CD14-positive monocyte (primary cell): ENCODE results near the gene CCL25. TPM values are rescaled to one million over a fixed set of nuclear protein-coding genes. Genes with fewer than 3 reads are reported as not detected.

Experiments used
- DNase-seq, 3 donors: peaks; one replicate each; pipeline ENCODE4 v3.0.0-alpha.2; 2011 to 2022
- H2AFZ ChIP-seq: 2 replicates; pipeline ENCODE4 v1.6.0; 2012; ENCODE audit warnings: mild to moderate bottlenecking, low read depth, low read length, inconsistent platforms; ENCODE audit not compliant: insufficient read depth, poor library complexity, severe bottlenecking
- H3K27ac ChIP-seq, 2 donors: 1 replicate in 1 of 2; 2 replicates in 1 of 2; pipeline ENCODE4 v1.5.1; 2012 to 2013; ENCODE audit warnings: low read length in 2 of 2, control low read depth in 1 of 2, inconsistent platforms in 1 of 2, low read depth in 1 of 2, mild to moderate bottlenecking in 1 of 2
- H3K27me3 ChIP-seq, 2 donors: one replicate each; pipeline versions ENCODE4 v1.6.0 to v1.6.1; 2011 to 2013; ENCODE audit warnings: low read length in 2 of 2; ENCODE audit not compliant: control insufficient read depth in 2 of 2, insufficient read depth in 2 of 2
- H3K36me3 ChIP-seq, 2 donors: replicated peaks in 1 of 2; 1 replicate in 1 of 2; 2 replicates in 1 of 2; pipeline versions ENCODE4 v1.5.1 to v1.6.1; 2012 to 2013; ENCODE audit warnings: low read length in 2 of 2, control low read depth in 1 of 2, inconsistent platforms in 1 of 2, mild to moderate bottlenecking in 1 of 2; ENCODE audit not compliant: insufficient read depth in 2 of 2, control insufficient read depth in 1 of 2
- H3K4me1 ChIP-seq, 2 donors: 1 replicate in 1 of 2; 2 replicates in 1 of 2; pipeline versions ENCODE4 v1.5.1 to v1.6.1; 2012 to 2013; ENCODE audit warnings: low read length in 2 of 2, control low read depth in 1 of 2, inconsistent platforms in 1 of 2, mild to moderate bottlenecking in 1 of 2, moderate library complexity in 1 of 2; ENCODE audit not compliant: insufficient read depth in 2 of 2, control insufficient read depth in 1 of 2
- H3K4me2 ChIP-seq: replicated peaks from 2 replicates; pipeline ENCODE3; 2012; ENCODE audit warnings: low read length, moderate library complexity, mild to moderate bottlenecking; ENCODE audit not compliant: poor library complexity, severe bottlenecking; ENCODE audit errors: extremely low read depth
- H3K4me3 ChIP-seq, 3 experiments: fragments of 200-600 bp in 1 of 3; sonication (generic) in 1 of 3; replicated peaks in 1 of 3; 1 replicate in 2 of 3; 2 replicates in 1 of 3; pipeline ENCODE4 v1.5.1; 2011 to 2013; ENCODE audit warnings: low read length in 3 of 3, mild to moderate bottlenecking in 3 of 3, control low read depth in 2 of 3, low read depth in 2 of 3, inconsistent platforms in 1 of 3, moderate library complexity in 1 of 3
- H3K79me2 ChIP-seq: 2 replicates; pipeline ENCODE4 v1.6.0; 2012; ENCODE audit warnings: mild to moderate bottlenecking, control low read depth, inconsistent platforms, low read length, moderate library complexity; ENCODE audit not compliant: insufficient read depth
- H3K9ac ChIP-seq: 2 replicates; pipeline ENCODE4 v1.6.0; 2017; ENCODE audit warnings: low read length, mild to moderate bottlenecking; ENCODE audit not compliant: insufficient read depth, poor library complexity, severe bottlenecking
- H3K9me3 ChIP-seq, 2 donors: replicated peaks in 1 of 2; 1 replicate in 1 of 2; 2 replicates in 1 of 2; pipeline versions ENCODE4 v1.5.1 to v1.6.1; 2012 to 2013; ENCODE audit warnings: low read length in 2 of 2, control low read depth in 1 of 2; ENCODE audit not compliant: control insufficient read depth in 1 of 2, insufficient read depth in 1 of 2
- H4K20me1 ChIP-seq: 2 replicates; pipeline ENCODE4 v1.6.0; 2012; ENCODE audit warnings: mild to moderate bottlenecking, low read length, control low read depth, moderate library complexity; ENCODE audit not compliant: insufficient read depth
- H3K27ac Mint-ChIP-seq, 7 donors: one replicate each; pipeline ENCODE4 v1.8.0; 2020; ENCODE audit warnings: mild to moderate bottlenecking in 7 of 7, mixed read lengths in 7 of 7, moderate library complexity in 6 of 7, inconsistent platforms in 2 of 7
- H3K27me3 Mint-ChIP-seq, 3 donors: one replicate each; pipeline ENCODE4 v1.8.0; 2021 to 2022; ENCODE audit warnings: low read depth in 3 of 3, mild to moderate bottlenecking in 3 of 3, mixed read lengths in 3 of 3, moderate library complexity in 3 of 3, inconsistent platforms in 1 of 3
- H3K36me3 Mint-ChIP-seq, 2 donors: one replicate each; pipeline ENCODE4 v1.8.0; 2020; ENCODE audit warnings: mixed read lengths in 2 of 2, inconsistent platforms in 1 of 2, mild to moderate bottlenecking in 1 of 2
- H3K4me1 Mint-ChIP-seq: one replicate; pipeline ENCODE4 v1.8.0; 2020; ENCODE audit warnings: mild to moderate bottlenecking, mixed read lengths
- H3K4me3 Mint-ChIP-seq, 2 donors: one replicate each; pipeline ENCODE4 v1.8.0; 2020; ENCODE audit warnings: mild to moderate bottlenecking in 2 of 2, mixed read lengths in 2 of 2, moderate library complexity in 1 of 2
- H3K9me3 Mint-ChIP-seq, 7 donors: one replicate each; pipeline ENCODE4 v1.8.0; 2020 to 2022; ENCODE audit warnings: mixed read lengths in 7 of 7, mild to moderate bottlenecking in 6 of 7, moderate library complexity in 6 of 7, inconsistent platforms in 2 of 7
- WGBS: methylation state at CpG from one replicate; pipeline ENCODE4 v1.1.5; 2013; ENCODE audit warnings: missing lambda C conversion rate; ENCODE audit not compliant: insufficient coverage; 5-methylcytosine and 5-hydroxymethylcytosine counted together
- intact Hi-C, 2 donors: fragments of 100-400 bp; cut with micrococcal nuclease; formaldehyde crosslinking; loops; one replicate each; pipeline versions ENCODE4 v1.15.0 to v1.15.1; 2023
- polyA plus RNA-seq, 3 donors: library from polyadenylated mRNA; depleted of rRNA in 1 of 3; unstranded in 2 of 3; stranded (reverse) in 1 of 3; fragments of 300-500 nt in 2 of 3; fragments of >200 nt in 1 of 3; fragmentation: Illumina TruSeq in 2 of 3; gene quantifications; 1 replicate in 2 of 3; 2 replicates in 1 of 3; pipeline ENCODE4 v1.2.3, GENCODE V29; 2012 to 2021
- TF ChIP-seq, protein P1 (sequence below): fragments of 200-600 bp; IDR thresholded peaks from one replicate; pipeline ENCODE4 v1.8.0; 2022; ENCODE audit warnings: antibody characterized with exemption, mild to moderate bottlenecking

CCL25 gene
- polyA plus RNA-seq, 3 donors = not detected

DNA sequence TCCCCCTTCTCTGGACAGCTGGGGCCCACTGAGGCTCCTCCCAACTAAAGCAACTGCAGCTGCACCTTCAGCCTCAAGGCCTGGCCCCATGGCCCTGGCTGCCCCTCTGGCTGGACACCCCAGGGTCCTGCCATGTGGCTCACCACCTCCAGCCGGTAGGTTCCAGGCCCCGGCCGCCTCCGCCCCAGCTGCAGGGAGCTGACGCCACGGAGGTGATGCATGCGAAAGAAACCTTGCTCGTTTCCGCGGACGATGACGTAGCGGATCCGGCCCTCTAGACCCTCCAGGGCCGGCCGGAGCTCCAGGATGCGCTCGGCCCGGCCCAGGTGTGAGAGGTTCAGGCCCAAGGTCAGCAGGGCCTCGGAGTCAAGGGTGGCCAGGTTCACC, 13.3 kb downstream of the CCL25 start:
- Histone ChIP-seq H3K9me3 (peaks cover 16 to 17% of the 10 kb centered on the region in 2 donors), H3K36me3 (no peaks in the 10 kb centered on the region), H3K4me1 (peaks cover 10 to 17% of the 10 kb centered on the region in 2 donors), H3K4me2 (peak overlapping the region; percentile 46), H3K27ac (no peak overlapping the region), H3K27me3 (no peaks in the 10 kb centered on the region), H3K4me3 (no peak overlapping the region), H3K9ac (peak overlapping the region; percentile 36), H2AFZ (peak overlapping the region; percentile 70), H4K20me1 (no peaks in the 10 kb centered on the region), H3K79me2 (no peaks in the 10 kb centered on the region)
- DNase-seq = no peak
- Mint-ChIP-seq H3K4me1 (peaks cover 16% of the 10 kb centered on the region), H3K27me3 (peaks cover 6 to 10% (median 8%) of the 10 kb centered on the region in 3 donors), H3K9me3 (peaks cover 6 to 20% (median 15%) of the 10 kb centered on the region in 7 donors), H3K4me3 (peak overlapping the region in 1 of 2 donors; percentile 42), H3K27ac (peak overlapping the region in 1 of 7 donors; percentile 11), H3K36me3 (no peaks in the 10 kb centered on the region)
- TF ChIP-seq, protein P1, sequence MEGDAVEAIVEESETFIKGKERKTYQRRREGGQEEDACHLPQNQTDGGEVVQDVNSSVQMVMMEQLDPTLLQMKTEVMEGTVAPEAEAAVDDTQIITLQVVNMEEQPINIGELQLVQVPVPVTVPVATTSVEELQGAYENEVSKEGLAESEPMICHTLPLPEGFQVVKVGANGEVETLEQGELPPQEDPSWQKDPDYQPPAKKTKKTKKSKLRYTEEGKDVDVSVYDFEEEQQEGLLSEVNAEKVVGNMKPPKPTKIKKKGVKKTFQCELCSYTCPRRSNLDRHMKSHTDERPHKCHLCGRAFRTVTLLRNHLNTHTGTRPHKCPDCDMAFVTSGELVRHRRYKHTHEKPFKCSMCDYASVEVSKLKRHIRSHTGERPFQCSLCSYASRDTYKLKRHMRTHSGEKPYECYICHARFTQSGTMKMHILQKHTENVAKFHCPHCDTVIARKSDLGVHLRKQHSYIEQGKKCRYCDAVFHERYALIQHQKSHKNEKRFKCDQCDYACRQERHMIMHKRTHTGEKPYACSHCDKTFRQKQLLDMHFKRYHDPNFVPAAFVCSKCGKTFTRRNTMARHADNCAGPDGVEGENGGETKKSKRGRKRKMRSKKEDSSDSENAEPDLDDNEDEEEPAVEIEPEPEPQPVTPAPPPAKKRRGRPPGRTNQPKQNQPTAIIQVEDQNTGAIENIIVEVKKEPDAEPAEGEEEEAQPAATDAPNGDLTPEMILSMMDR = no peak
- WGBS = 96% methylated on average over 20 of the region's 20 CpGs
- intact Hi-C loops = no loop called here

DNA sequence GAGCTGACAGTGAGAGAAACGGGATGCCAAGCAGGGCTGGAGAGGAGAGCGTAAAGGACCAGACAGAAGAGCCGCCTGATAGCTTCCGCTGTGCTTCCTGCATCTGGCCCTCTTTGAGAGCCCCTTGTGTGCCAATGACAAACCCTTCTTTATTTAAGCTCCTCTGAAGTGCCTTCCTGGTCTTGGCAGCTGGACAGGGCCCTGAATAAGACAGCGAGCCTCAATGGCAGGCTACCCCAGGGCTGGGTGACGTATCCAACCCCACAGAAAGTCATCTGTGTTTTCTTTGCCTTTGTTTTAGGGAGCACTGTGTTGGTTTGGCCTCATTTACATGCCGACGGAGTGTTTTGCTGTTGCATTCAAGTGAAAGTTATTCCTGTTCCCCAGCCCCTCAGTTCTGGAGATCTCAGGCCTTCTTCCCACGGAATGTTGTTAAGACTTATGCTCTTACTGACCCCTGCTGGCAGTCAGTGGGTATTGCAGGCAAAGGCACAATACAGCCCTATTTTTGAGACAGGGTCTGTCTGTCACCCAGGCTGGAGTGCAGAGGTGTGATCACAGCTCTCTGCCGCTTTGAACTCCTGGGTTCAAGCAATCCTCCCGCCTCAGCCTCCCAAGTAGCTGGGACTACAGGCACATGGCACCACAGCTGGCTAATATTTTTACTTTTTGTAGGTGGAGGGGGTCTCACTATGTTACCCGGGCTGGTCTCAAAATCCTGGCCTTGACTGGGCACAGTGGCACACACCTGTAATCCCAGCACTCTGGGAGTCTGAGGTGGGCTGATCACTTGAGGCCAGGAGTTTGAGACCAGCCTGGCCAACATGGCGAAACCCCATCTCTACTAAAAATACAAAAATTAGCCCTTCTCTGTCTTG, 16.8 kb downstream of the CCL25 start:
- no peak for DNase-seq
- Mint-ChIP-seq H3K9me3 (peaks cover 11 to 30% (median 20%) of the 10 kb centered on the region in 7 donors), H3K4me3 (no peak overlapping the region), H3K36me3 (no peaks in the 10 kb centered on the region), H3K4me1 (peaks cover 21% of the 10 kb centered on the region), H3K27me3 (peaks cover 2 to 8% (median 7%) of the 10 kb centered on the region in 3 donors), H3K27ac (no peak overlapping the region)
- no peaks in the 10 kb centered on the region for H3K36me3 ChIP-seq
- no peaks in the 10 kb centered on the region for H3K27me3 ChIP-seq
- no peak overlapping the region for H3K9ac ChIP-seq
- H4K20me1 ChIP-seq = no peaks in the 10 kb centered on the region
- intact Hi-C loops = no loop called here
- TF ChIP-seq, protein P1 = peak; percentile 38
- no peaks in the 10 kb centered on the region for H3K79me2 ChIP-seq
- peaks cover 16 to 20% of the 10 kb centered on the region in 2 donors for H3K9me3 ChIP-seq
- H3K4me3 ChIP-seq = no peak overlapping the region
- H3K4me1 ChIP-seq = peaks cover 10 to 26% of the 10 kb centered on the region in 2 donors
- H3K27ac ChIP-seq = no peak overlapping the region
- no peak overlapping the region for H2AFZ ChIP-seq
- no peak overlapping the region for H3K4me2 ChIP-seq
- WGBS = 80% methylated on average over 6 of the region's 13 CpGs
